ENCODE results near the gene ITGB2.
A peak's percentile ranks its signal among the peaks of the same experiment; 100 is the strongest.

Gene ITGB2

DNA sequence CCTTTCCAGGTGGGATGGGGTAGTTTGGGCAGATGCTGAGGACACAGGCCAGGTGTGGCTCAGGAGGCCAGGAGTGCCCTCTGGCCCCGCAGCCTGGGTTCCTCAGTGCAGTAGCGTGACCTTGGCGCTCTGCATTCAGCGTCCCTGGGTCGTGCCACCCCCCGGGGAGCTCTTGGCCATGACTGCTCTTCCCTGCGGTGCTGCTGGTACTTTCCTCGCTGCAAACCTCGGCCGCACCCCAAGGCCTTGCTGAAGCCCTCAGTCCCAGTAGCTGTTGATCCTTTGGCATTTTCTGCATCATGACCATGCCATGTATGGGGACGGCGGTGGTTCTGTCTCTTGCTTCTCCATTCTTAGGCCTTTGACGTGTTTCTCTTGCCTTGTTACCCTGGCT is 32.9 kb upstream of the ITGB2 start:
- TF ChIP-seq, protein P1, sequence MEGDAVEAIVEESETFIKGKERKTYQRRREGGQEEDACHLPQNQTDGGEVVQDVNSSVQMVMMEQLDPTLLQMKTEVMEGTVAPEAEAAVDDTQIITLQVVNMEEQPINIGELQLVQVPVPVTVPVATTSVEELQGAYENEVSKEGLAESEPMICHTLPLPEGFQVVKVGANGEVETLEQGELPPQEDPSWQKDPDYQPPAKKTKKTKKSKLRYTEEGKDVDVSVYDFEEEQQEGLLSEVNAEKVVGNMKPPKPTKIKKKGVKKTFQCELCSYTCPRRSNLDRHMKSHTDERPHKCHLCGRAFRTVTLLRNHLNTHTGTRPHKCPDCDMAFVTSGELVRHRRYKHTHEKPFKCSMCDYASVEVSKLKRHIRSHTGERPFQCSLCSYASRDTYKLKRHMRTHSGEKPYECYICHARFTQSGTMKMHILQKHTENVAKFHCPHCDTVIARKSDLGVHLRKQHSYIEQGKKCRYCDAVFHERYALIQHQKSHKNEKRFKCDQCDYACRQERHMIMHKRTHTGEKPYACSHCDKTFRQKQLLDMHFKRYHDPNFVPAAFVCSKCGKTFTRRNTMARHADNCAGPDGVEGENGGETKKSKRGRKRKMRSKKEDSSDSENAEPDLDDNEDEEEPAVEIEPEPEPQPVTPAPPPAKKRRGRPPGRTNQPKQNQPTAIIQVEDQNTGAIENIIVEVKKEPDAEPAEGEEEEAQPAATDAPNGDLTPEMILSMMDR (IDR thresholded peaks at IDR 0.05), result no peak
- Histone ChIP-seq H3K9me3 (no peaks in the 10 kb centered on the region), H3K36me3 (peaks cover 0 to 17% (median 0%) of the 10 kb centered on the region in 3 donors), H3K4me1 (peaks cover 5 to 99% (median 88%) of the 10 kb centered on the region in 4 donors), H3K4me3 (no peak overlapping the region), H3K27me3 (no peaks in the 10 kb centered on the region), H3K27ac (peak overlapping the region; percentile 93 to 96)
- intact Hi-C loops (cut with DNase I; ENCODE audit: low total_unique reads), result loop anchor here (5.0 kb wide), 1 partner anchor 99 kb away; no protein-coding TSS in a partner anchor
- DNase-seq, result no peak

DNA sequence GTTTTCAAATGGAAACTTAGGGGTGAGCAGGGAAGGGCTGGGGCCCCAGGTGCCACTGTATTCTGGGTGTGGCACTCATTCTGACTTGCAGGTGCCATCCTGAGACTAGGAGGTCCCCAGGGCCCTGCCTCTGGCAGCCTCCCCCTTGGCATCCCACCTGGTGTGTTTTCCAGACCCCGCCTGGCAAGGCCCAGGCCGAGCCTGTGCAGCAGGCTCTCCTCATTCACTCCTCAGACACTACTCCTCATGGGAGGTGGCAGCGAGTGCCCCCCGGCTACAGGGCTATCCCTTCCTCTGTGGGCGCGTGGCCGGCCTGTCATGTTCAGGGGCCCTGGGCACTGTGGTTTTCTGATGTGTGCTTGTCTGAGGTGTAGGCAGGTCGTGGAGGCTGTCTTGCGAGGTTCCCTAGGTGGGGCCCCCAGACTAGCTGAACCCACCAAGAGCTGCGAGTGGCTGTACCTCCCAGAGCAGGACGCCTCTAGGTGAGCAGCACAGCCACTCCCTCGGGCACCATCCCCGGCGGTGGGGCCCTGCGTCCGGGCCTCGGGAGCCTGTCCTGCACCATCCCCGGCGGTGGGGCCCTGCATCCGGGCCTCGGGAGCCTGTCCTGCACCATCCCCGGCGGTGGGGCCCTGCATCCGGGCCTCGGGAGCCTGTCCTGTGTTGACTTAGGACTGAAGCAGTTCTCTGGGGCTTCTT is 32.4 kb upstream of the ITGB2 start:
- Histone ChIP-seq H3K27me3 (no peaks in the 10 kb centered on the region), H3K4me1 (peaks cover 5 to 98% (median 83%) of the 10 kb centered on the region in 4 donors), H3K27ac (peak overlapping the region; percentile 93 to 96), H3K4me3 (no peak overlapping the region), H3K9me3 (no peaks in the 10 kb centered on the region), H3K36me3 (peaks cover 0 to 17% (median 0%) of the 10 kb centered on the region in 3 donors)
- intact Hi-C loops (cut with DNase I; ENCODE audit: low total_unique reads), result loop anchor here (5.0 kb wide), 1 partner anchor 99 kb away; no protein-coding TSS in a partner anchor
- DNase-seq, result no peak
- TF ChIP-seq, protein P1 (IDR thresholded peaks at IDR 0.05), result no peak

DNA sequence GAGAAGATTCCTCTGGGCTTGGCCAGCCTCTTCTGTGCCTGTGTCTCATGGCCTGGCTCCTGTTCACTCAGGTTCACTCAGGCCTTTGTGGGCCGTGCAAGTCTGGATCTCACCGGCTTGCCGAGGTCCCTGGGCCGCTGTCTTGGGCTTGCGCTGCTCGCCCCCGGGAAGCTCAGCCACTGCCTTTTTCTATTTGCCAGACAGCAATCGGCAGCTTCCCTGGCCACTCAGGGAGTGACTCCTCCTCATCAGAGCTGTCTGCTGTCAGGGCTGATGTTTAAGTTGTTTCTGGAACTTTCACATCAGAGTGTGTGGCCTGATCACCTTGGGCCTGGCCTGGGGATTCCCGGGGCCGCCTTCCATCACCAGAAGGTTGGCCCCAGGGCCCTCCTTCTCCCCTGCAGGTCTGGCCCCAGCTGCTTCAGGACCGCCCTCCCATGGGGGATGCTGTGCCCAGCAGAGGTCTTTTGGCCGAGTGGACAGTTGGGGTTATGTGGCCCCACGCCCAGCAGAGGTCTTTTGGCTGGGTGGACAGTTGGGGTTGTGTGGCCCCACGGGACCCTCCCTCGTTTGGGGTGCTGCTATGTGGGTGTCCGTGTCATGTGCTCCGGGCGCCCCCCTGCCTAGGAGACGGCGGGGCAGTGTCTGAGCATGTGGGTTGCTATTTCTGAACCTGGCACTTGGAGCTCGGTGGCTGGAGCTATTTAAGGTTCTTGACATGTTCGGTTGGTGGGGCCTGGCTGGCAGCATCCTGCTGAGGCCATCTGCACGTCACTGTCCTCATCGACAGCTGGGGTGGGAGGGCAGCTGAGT is 31.6 kb upstream of the ITGB2 start:
- no peak overlapping the region for H3K4me3 ChIP-seq
- peak; percentile 76 to 93 for DNase-seq
- no peaks in the 10 kb centered on the region for H3K27me3 ChIP-seq
- intact Hi-C loops (cut with DNase I; ENCODE audit: low total_unique reads), result loop anchor here (5.0 kb wide), 1 partner anchor 100 kb away; no protein-coding TSS in a partner anchor
- peaks cover 0 to 25% (median 4%) of the 10 kb centered on the region in 3 donors for H3K36me3 ChIP-seq
- no peaks in the 10 kb centered on the region for H3K9me3 ChIP-seq
- H3K4me1 ChIP-seq, result peaks cover 5 to 98% (median 83%) of the 10 kb centered on the region in 4 donors
- TF ChIP-seq, protein P1 (IDR thresholded peaks at IDR 0.05), result peak in 1 of 2 experiments; percentile 7
- H3K27ac ChIP-seq, result peak overlapping the region; percentile 93 to 96

DNA sequence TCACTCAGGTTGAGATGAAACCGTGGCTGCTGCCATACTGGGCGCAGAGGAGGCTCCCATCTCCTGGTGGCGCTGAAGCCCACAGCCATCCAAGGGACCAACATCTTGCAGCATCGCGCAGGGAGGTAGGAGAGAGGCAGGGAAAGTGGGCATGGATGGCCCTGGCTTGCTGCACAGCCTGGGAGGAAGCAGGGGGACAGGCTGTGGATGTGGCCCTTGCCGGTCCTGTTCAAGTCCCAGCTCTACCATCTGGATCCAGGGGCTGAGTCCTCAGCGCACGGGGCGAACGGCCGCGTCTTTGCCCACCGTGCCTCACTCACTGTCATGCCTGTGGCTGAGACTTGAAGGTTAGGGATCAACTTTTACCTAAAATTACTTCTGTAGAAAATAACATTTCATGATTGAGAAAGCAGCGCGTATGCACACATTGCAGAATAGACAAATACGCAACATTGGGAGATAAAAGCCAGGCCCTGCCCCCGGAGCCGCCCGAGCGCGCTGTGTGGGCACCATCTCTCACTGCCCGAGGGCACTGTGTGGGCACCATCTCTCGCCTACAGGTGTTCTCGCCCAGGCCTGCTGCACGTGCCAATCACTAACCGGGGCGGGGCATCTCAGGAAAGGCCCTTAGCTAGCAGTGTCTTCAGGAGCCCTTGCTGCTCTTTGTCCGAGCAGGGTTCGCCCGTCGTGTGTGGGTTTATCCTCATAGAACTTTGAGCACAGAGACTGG is 30.7 kb upstream of the ITGB2 start:
- Histone ChIP-seq H3K9me3 (no peaks in the 10 kb centered on the region), H3K4me1 (peaks cover 5 to 96% (median 80%) of the 10 kb centered on the region in 4 donors), H3K27me3 (no peaks in the 10 kb centered on the region), H3K36me3 (peaks cover 0 to 17% (median 4%) of the 10 kb centered on the region in 3 donors), H3K4me3 (no peak overlapping the region), H3K27ac (peak overlapping the region; percentile 93 to 96)
- TF ChIP-seq, protein P1 (IDR thresholded peaks at IDR 0.05), result no peak
- no peak for DNase-seq
- intact Hi-C loops (cut with DNase I; ENCODE audit: low total_unique reads), result loop anchor here (2.0 to 5.0 kb wide), 2 partner anchors 101 to 177 kb away; no protein-coding TSS in a partner anchor

DNA sequence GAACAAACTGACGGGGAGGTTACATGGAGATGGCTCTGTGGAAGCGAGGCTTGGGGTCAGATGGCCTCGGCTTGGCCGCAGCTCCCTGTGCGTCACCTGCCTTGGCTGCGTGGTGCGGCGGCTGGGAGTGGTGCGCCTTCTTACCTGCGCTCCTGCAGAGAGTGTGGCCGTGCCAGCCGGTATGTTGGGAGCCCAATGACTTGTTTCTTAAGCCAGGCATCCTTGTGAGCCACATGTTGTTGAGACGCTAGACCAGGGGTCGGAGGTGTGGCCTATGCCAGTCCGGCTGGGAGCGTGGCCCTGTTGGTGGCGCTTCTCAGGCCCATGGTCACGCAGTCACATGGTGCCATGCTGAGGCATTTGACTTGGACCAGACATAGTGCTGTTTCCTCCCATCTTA is 29.7 kb upstream of the ITGB2 start:
- peaks cover 5 to 86% (median 72%) of the 10 kb centered on the region in 4 donors for H3K4me1 ChIP-seq

More for the DNA sequence above, 29.7 kb upstream of the ITGB2 start:
- intact Hi-C loops (cut with DNase I; ENCODE audit: low total_unique reads), result loop anchor here (2.0 to 5.0 kb wide), 2 partner anchors 102 to 178 kb away; no protein-coding TSS in a partner anchor
- H3K27ac ChIP-seq, result peak overlapping the region; percentile 93 to 96
- TF ChIP-seq, protein P1 (IDR thresholded peaks at IDR 0.05), result no peak
- H3K4me3 ChIP-seq, result no peak overlapping the region
- no peaks in the 10 kb centered on the region for H3K9me3 ChIP-seq
- peak in 1 of 2 donors; percentile 82 for DNase-seq
- H3K27me3 ChIP-seq, result no peaks in the 10 kb centered on the region
- peaks cover 0 to 20% (median 8%) of the 10 kb centered on the region in 3 donors for H3K36me3 ChIP-seq
